HL-60/S4 treated with retinoic acid at 250 ng/mL for 4 days and 3 days (cell line): ENCODE results near the gene PDIA5.
"Not testable (repeated sequence)": the region's sequence is repeated elsewhere in the genome, so short reads cannot be mapped to it uniquely, and the experiment has no call there.

Experiments used
- in situ Hi-C: fragments of 300-500 bp; cut with MboI; formaldehyde crosslinking; loops from 2 replicates; pipeline ENCODE4 v1.7.0; 2022; ENCODE audit warnings: low sequenced_read_pairs

PDIA5 gene

GRCh38 chr3:123112232-123112631 is 45.4 kb downstream of the PDIA5 start:
- in situ Hi-C loops: no loop called here

- in situ Hi-C loops: not testable (repeated sequence)
These were observed 45.8 kb downstream of the PDIA5 start for GRCh38 chr3:123112656-123113055.

- in situ Hi-C loops: no loop called here
These were observed 47.1 kb downstream of the PDIA5 start for GRCh38 chr3:123113889-123114450.

- in situ Hi-C loops: no loop called here
These were observed 49.3 kb downstream of the PDIA5 start for GRCh38 chr3:123116116-123116515.

GRCh38 chr3:123119388-123119787 is 52.6 kb downstream of the PDIA5 start:
- in situ Hi-C loops: no loop called here

- in situ Hi-C loops: no loop called here
These were observed 53.0 kb downstream of the PDIA5 start for GRCh38 chr3:123119802-123120201.

GRCh38 chr3:123120573-123120972 is 53.7 kb downstream of the PDIA5 start:
- in situ Hi-C loops: no loop called here

GRCh38 chr3:123122057-123122456 is 55.2 kb downstream of the PDIA5 start:
- in situ Hi-C loops: no loop called here

GRCh38 chr3:123122525-123123315 is 55.9 kb downstream of the PDIA5 start:
- in situ Hi-C loops: no loop called here

- in situ Hi-C loops: no loop called here
These were observed 57.1 kb downstream of the PDIA5 start for GRCh38 chr3:123123716-123124616.

GRCh38 chr3:123124971-123125370 is 58.1 kb downstream of the PDIA5 start:
- in situ Hi-C loops: no loop called here

- in situ Hi-C loops: no loop called here
These were observed 59.2 kb downstream of the PDIA5 start for GRCh38 chr3:123126031-123126430.

GRCh38 chr3:123126653-123127052 is 59.8 kb downstream of the PDIA5 start:
- in situ Hi-C loops: no loop called here

GRCh38 chr3:123129092-123129491 is 62.3 kb downstream of the PDIA5 start:
- in situ Hi-C loops: no loop called here

- in situ Hi-C loops: no loop called here
These were observed 62.7 kb downstream of the PDIA5 start for GRCh38 chr3:123129532-123129931.

- in situ Hi-C loops: no loop called here
These were observed 63.4 kb downstream of the PDIA5 start for GRCh38 chr3:123130079-123130750.

- in situ Hi-C loops: no loop called here
These were observed 67.8 kb downstream of the PDIA5 start for GRCh38 chr3:123134671-123135070.

- in situ Hi-C loops: no loop called here
These were observed 70.2 kb downstream of the PDIA5 start for GRCh38 chr3:123137001-123137400.

GRCh38 chr3:123138839-123139444 is 72.1 kb downstream of the PDIA5 start:
- in situ Hi-C loops: no loop called here

- in situ Hi-C loops: no loop called here
These were observed 72.7 kb downstream of the PDIA5 start for GRCh38 chr3:123139522-123139921.

GRCh38 chr3:123140550-123140949 is 73.7 kb downstream of the PDIA5 start:
- in situ Hi-C loops: no loop called here
